Nephron (organoid): ENCODE data around the gene C3orf85.

Experiments
- H3K27ac Mint-ChIP-seq, 3 experiments: 2 replicates each; pipeline ENCODE4 v1.8.0; 2020; ENCODE audit warnings: mixed read lengths in 3 of 3, mild to moderate bottlenecking in 2 of 3, moderate library complexity in 1 of 3
- H3K27me3 Mint-ChIP-seq: 2 replicates; pipeline ENCODE4 v1.8.0; 2021; ENCODE audit warnings: low read depth, mild to moderate bottlenecking, moderate library complexity, mixed read lengths
- H3K36me3 Mint-ChIP-seq: 2 replicates; pipeline ENCODE4 v1.8.0; 2020; ENCODE audit warnings: low read depth, mixed read lengths
- H3K4me1 Mint-ChIP-seq: 2 replicates; pipeline ENCODE4 v1.8.0; 2020; ENCODE audit warnings: mixed read lengths
- H3K4me3 Mint-ChIP-seq, 3 experiments: 2 replicates each; pipeline ENCODE4 v1.8.0; 2020; ENCODE audit warnings: mild to moderate bottlenecking in 3 of 3, mixed read lengths in 3 of 3, moderate library complexity in 2 of 3
- H3K9me3 Mint-ChIP-seq: 2 replicates; pipeline ENCODE4 v1.8.0; 2020; ENCODE audit warnings: mixed read lengths
- TF ChIP-seq, protein P1 (sequence below), 3 experiments: fragments of 200-600 bp; sonication (generic); IDR thresholded peaks; one replicate each; pipeline ENCODE4 v1.5.0; 2021; ENCODE audit warnings: antibody characterized with exemption in 3 of 3; ENCODE audit not compliant: unreplicated experiment in 3 of 3

The C3orf85 gene

DNA sequence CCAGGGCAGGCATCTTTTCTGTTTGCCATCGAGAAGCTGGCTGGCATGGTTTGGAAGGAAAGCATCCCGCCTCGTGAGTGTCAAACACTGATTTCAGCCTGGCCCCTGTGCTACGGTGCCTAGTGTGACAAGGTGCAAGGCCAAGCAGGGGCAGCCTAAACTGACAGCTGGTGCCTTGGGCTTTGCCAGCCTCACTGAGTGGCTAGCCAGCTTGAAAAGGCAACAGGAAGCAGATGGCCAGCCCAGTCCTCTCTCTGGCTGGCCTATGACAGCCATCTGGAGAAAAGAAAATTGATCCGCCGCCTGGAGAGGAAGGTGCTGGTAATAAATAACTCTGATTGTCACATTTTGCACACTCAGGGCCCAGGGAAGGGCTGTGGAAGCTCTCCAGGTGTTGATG is 52.2 kb downstream of the C3orf85 start:
- Mint-ChIP-seq H3K9me3 (no peaks in the 10 kb centered on the region), H3K4me1 (no peaks in the 10 kb centered on the region), H3K27me3 (no peaks in the 10 kb centered on the region), H3K4me3 (no peak overlapping the region), H3K27ac (no peak overlapping the region), H3K36me3 (no peaks in the 10 kb centered on the region)
- TF ChIP-seq, protein P1, sequence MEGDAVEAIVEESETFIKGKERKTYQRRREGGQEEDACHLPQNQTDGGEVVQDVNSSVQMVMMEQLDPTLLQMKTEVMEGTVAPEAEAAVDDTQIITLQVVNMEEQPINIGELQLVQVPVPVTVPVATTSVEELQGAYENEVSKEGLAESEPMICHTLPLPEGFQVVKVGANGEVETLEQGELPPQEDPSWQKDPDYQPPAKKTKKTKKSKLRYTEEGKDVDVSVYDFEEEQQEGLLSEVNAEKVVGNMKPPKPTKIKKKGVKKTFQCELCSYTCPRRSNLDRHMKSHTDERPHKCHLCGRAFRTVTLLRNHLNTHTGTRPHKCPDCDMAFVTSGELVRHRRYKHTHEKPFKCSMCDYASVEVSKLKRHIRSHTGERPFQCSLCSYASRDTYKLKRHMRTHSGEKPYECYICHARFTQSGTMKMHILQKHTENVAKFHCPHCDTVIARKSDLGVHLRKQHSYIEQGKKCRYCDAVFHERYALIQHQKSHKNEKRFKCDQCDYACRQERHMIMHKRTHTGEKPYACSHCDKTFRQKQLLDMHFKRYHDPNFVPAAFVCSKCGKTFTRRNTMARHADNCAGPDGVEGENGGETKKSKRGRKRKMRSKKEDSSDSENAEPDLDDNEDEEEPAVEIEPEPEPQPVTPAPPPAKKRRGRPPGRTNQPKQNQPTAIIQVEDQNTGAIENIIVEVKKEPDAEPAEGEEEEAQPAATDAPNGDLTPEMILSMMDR (IDR thresholded peaks at IDR 0.05; ENCODE audit: unreplicated experiment in 3 of 3), result no peak

DNA sequence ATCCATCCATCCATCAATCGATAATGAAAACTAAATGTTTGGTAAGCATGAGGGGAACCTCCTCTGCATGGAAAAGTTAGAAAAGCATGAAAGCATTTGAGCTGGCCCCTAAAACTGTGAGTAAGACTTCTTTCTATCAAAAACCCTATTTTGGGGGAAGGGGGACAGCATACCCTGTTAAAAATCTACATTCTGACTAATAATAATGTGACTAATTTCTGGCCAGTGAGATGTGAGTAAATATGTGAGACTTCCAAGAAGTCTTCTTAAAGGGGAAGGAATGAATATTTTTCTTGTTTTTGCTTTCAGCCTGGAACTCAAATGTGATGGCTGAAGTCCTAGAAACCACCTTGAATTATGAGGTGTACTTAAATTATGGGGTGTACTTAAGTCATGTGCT is 54.9 kb downstream of the C3orf85 start:
- Mint-ChIP-seq H3K9me3 (no peaks in the 10 kb centered on the region), H3K4me1 (no peaks in the 10 kb centered on the region), H3K36me3 (no peaks in the 10 kb centered on the region), H3K4me3 (no peak overlapping the region), H3K27ac (no peak overlapping the region), H3K27me3 (no peaks in the 10 kb centered on the region)
- TF ChIP-seq, protein P1 (IDR thresholded peaks at IDR 0.05; ENCODE audit: unreplicated experiment in 3 of 3), result no peak

DNA sequence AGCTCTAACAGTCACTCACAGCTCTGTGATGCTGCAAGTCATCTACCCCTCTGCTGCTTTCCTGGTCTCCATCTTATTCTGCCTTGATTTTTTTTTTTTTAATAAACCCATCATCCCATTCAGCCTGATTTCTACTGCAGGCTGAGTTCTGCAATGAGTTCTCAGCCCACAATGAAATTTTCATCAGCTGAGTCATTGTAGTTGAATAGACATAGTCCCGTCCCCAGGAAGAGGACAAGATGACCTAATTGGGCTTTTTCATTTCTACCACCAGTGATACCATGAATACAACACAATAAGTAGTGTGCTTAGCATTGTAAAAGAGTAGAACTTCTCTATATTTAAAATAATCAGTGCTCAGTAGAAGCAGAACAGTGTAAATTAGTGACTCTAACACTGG is 59.3 kb downstream of the C3orf85 start:
- H3K27ac Mint-ChIP-seq, result no peak overlapping the region
- H3K4me3 Mint-ChIP-seq, result no peak overlapping the region
- no peaks in the 10 kb centered on the region for H3K27me3 Mint-ChIP-seq
- H3K9me3 Mint-ChIP-seq, result peaks cover 4% of the 10 kb centered on the region
- no peaks in the 10 kb centered on the region for H3K4me1 Mint-ChIP-seq
- H3K36me3 Mint-ChIP-seq, result peaks cover 3% of the 10 kb centered on the region
- TF ChIP-seq, protein P1 (IDR thresholded peaks at IDR 0.05; ENCODE audit: unreplicated experiment in 3 of 3), result no peak
